Fibroblast of mammary gland (primary cell): ENCODE results near the gene ADCY7.

Source experiments
- DNase-seq: peaks from one replicate; pipeline ENCODE4 v3.0.0-alpha.2; 2010; ENCODE audit warnings: low read depth
- H3K4me3 ChIP-seq: 2 replicates; pipeline ENCODE4 v1.5.1; 2011; ENCODE audit warnings: low read depth, mild to moderate bottlenecking, low read length, moderate library complexity; ENCODE audit not compliant: control insufficient read depth
- TF ChIP-seq, protein P1 (sequence below): conservative IDR thresholded peaks from 2 replicates; pipeline ENCODE4 v1.5.1; 2011; ENCODE audit warnings: low read depth, low read length, inconsistent platforms; ENCODE audit not compliant: control insufficient read depth, insufficient read depth

The ADCY7 gene

GRCh38 chr16:50272687-50273381 lies 6.5 kb downstream of the ADCY7 start:
- no peak overlapping the region for H3K4me3 ChIP-seq
- no peak for DNase-seq
- TF ChIP-seq, protein P1, sequence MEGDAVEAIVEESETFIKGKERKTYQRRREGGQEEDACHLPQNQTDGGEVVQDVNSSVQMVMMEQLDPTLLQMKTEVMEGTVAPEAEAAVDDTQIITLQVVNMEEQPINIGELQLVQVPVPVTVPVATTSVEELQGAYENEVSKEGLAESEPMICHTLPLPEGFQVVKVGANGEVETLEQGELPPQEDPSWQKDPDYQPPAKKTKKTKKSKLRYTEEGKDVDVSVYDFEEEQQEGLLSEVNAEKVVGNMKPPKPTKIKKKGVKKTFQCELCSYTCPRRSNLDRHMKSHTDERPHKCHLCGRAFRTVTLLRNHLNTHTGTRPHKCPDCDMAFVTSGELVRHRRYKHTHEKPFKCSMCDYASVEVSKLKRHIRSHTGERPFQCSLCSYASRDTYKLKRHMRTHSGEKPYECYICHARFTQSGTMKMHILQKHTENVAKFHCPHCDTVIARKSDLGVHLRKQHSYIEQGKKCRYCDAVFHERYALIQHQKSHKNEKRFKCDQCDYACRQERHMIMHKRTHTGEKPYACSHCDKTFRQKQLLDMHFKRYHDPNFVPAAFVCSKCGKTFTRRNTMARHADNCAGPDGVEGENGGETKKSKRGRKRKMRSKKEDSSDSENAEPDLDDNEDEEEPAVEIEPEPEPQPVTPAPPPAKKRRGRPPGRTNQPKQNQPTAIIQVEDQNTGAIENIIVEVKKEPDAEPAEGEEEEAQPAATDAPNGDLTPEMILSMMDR = no peak

DNA sequence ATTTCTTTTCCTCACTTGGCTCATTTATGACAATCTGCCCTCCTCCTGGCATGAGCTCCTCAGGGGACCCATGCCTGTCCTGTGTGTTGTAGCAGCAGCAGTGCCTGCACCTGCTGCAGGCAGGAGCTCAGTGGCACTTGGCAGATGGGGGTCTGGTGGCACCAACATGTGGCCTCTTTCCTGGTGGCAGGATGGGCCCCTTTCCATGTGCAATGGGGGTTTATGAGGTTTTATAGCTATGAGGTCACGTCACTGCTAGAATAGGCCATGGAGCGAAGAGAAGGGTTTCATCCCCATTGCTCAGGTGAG lies 7.0 kb downstream of the ADCY7 start:
- TF ChIP-seq, protein P1 = no peak
- no peak overlapping the region for H3K4me3 ChIP-seq
- no peak for DNase-seq

- TF ChIP-seq, protein P1 = no peak
- H3K4me3 ChIP-seq = no peak overlapping the region
- no peak for DNase-seq
These were observed 7.6 kb downstream of the ADCY7 start for GRCh38 chr16:50273888-50274325.

DNA sequence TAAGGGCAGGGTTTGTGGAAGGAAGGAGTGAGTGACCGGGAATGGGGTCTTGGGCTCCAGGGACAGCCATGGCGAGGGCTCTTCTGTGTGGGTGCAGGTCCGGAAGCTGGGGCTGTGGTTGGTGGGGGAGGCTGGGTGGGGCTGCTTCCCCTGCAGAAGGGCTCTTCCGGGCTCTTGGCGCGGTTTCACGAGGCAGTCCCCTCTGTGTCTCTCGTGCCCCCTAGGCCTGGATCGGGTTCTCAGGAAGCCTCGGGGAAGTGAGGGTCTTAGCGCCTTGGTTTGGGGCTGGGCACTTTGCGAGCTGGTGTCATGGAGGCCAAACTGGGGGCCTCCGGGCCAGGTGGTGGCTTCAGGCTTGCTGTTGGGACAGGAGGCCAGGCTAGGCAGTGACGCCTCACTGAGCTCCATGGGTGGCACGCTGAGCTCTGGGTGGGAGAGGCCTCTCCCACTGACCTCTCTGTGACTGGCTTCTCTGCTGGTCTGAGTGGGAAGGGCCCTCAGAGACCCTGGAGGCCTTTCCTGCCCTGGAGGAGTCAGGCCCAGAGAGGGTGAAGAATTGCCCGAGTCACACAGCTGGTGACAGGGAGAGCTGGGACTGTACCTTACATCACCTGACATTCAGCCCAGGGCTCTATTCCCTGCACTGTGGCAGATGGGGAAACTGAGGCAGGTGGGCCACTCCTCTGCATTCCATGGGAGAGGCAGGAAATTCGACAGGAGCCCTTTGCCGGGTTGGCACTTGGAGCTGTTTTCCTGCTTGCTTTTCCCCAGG lies 8.2 kb downstream of the ADCY7 start:
- DNase-seq = no peak
- H3K4me3 ChIP-seq = no peak overlapping the region
- TF ChIP-seq, protein P1 = no peak

DNA sequence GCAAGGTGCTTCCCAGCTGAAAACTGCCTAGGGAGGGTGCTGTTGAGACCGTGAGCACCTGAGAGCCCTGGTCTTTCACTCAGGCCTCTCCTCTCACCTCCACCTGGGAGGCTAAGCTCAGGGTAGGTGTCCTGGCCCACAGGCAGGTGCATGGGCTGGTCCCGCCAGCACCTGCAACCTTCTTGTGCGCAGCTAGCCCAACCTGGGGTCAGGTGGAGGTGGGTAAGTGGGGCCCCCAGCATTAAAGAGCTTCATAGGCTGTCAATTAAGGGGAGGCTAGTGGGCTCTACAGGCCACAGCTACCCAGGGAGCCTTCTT lies 8.7 kb downstream of the ADCY7 start:
- TF ChIP-seq, protein P1 = no peak
- no peak for DNase-seq
- H3K4me3 ChIP-seq = no peak overlapping the region

- TF ChIP-seq, protein P1 = no peak
- DNase-seq = no peak
- no peak overlapping the region for H3K4me3 ChIP-seq
These were observed 9.3 kb downstream of the ADCY7 start for GRCh38 chr16:50275428-50276325.
